Skeletal muscle tissue (tissue), 4 donors: ENCODE measurements around the gene CBFA2T3. TPM values are rescaled to one million over a fixed set of nuclear protein-coding genes. Genes with fewer than 3 reads are reported as not detected.

Experiments used
- H3K27ac ChIP-seq: one replicate; pipeline ENCODE4 v1.7.0; 2013; ENCODE audit warnings: mild to moderate bottlenecking, low read depth, low read length, inconsistent platforms
- H3K27me3 ChIP-seq, 3 donors: one replicate each; pipeline ENCODE4 v1.7.0; 2013; ENCODE audit warnings: low read length in 3 of 3; ENCODE audit not compliant: control insufficient read depth in 3 of 3, insufficient read depth in 3 of 3
- H3K36me3 ChIP-seq, 3 donors: one replicate each; pipeline ENCODE4 v1.7.0; 2013; ENCODE audit warnings: low read length in 3 of 3; ENCODE audit not compliant: control insufficient read depth in 3 of 3, insufficient read depth in 3 of 3
- H3K4me1 ChIP-seq, 3 donors: one replicate each; pipeline ENCODE4 v1.7.0; 2013; ENCODE audit warnings: low read length in 3 of 3, mild to moderate bottlenecking in 3 of 3; ENCODE audit not compliant: control insufficient read depth in 3 of 3, insufficient read depth in 3 of 3
- H3K4me3 ChIP-seq, 3 donors: one replicate each; pipeline ENCODE4 v1.7.0; 2013; ENCODE audit warnings: low read length in 3 of 3
- H3K9ac ChIP-seq, 3 donors: one replicate each; pipeline ENCODE4 v1.7.0; 2013; ENCODE audit warnings: low read length in 3 of 3, mild to moderate bottlenecking in 3 of 3, moderate library complexity in 2 of 3, low read depth in 1 of 3
- H3K9me3 ChIP-seq, 3 donors: one replicate each; pipeline ENCODE4 v1.7.0; 2013; ENCODE audit warnings: low read length in 3 of 3; ENCODE audit not compliant: control insufficient read depth in 3 of 3
- total RNA-seq: library from RNA; depleted of rRNA; stranded (reverse); fragments of >200 nt; gene quantifications from one replicate; pipeline ENCODE4 v1.2.3, GENCODE V29; 2014
- donor health status: Osteomylitis.

The CBFA2T3 gene
- total RNA-seq, 1 donor from 2014 or later, result 2.1 TPM

- Histone ChIP-seq H3K36me3 (no peaks in the 10 kb centered on the region), H3K27ac (no peak overlapping the region), H3K4me1 (peaks cover 18 to 20% (median 20%) of the 10 kb centered on the region in 3 donors), H3K27me3 (peaks cover 13 to 23% (median 22%) of the 10 kb centered on the region in 3 donors), H3K9ac (no peak overlapping the region), H3K4me3 (no peak overlapping the region), H3K9me3 (no peaks in the 10 kb centered on the region)
Observed at GRCh38 chr16:88932929-88933328, 44.1 kb downstream of the CBFA2T3 start.

GRCh38 chr16:88931936-88932335 lies 45.1 kb downstream of the CBFA2T3 start:
- Histone ChIP-seq H3K27me3 (peaks cover 4 to 13% (median 13%) of the 10 kb centered on the region in 3 donors), H3K9me3 (no peaks in the 10 kb centered on the region), H3K4me1 (peaks cover 8 to 11% (median 10%) of the 10 kb centered on the region in 3 donors), H3K4me3 (no peak overlapping the region), H3K9ac (no peak overlapping the region), H3K36me3 (no peaks in the 10 kb centered on the region), H3K27ac (no peak overlapping the region)

GRCh38 chr16:88931373-88931900 lies 45.6 kb downstream of the CBFA2T3 start:
- H3K27ac ChIP-seq, result no peak overlapping the region
- H3K36me3 ChIP-seq, result no peaks in the 10 kb centered on the region
- H3K27me3 ChIP-seq, result peaks cover 4 to 15% (median 13%) of the 10 kb centered on the region in 3 donors
- peaks cover 5 to 8% (median 6%) of the 10 kb centered on the region in 3 donors for H3K4me1 ChIP-seq
- no peak overlapping the region for H3K9ac ChIP-seq
- H3K4me3 ChIP-seq, result no peak overlapping the region
- no peaks in the 10 kb centered on the region for H3K9me3 ChIP-seq

- no peak overlapping the region for H3K4me3 ChIP-seq
- H3K27ac ChIP-seq, result no peak overlapping the region
- H3K9me3 ChIP-seq, result no peaks in the 10 kb centered on the region
- no peak overlapping the region for H3K9ac ChIP-seq
- H3K4me1 ChIP-seq, result peaks cover 0 to 3% (median under 1%) of the 10 kb centered on the region in 3 donors
- H3K36me3 ChIP-seq, result no peaks in the 10 kb centered on the region
- peaks cover 2 to 16% (median 10%) of the 10 kb centered on the region in 3 donors for H3K27me3 ChIP-seq
Observed at GRCh38 chr16:88930716-88931115, 46.3 kb downstream of the CBFA2T3 start.

- H3K27ac ChIP-seq, result no peak overlapping the region
- H3K9ac ChIP-seq, result no peak overlapping the region
- peaks cover 11 to 19% (median 11%) of the 10 kb centered on the region in 3 donors for H3K4me1 ChIP-seq
- H3K4me3 ChIP-seq, result no peak overlapping the region
- no peaks in the 10 kb centered on the region for H3K36me3 ChIP-seq
- no peaks in the 10 kb centered on the region for H3K9me3 ChIP-seq
- H3K27me3 ChIP-seq, result peaks cover 0 to 14% (median 2%) of the 10 kb centered on the region in 3 donors
Observed at GRCh38 chr16:88929091-88929445, 47.9 kb downstream of the CBFA2T3 start.

- no peaks in the 10 kb centered on the region for H3K36me3 ChIP-seq
- no peak overlapping the region for H3K27ac ChIP-seq
- peak overlapping the region in 1 of 3 donors; percentile 8 for H3K9ac ChIP-seq
- no peak overlapping the region for H3K4me3 ChIP-seq
- no peaks in the 10 kb centered on the region for H3K9me3 ChIP-seq
- peaks cover 0 to 14% (median 2%) of the 10 kb centered on the region in 3 donors for H3K27me3 ChIP-seq
- H3K4me1 ChIP-seq, result peaks cover 11 to 20% (median 12%) of the 10 kb centered on the region in 3 donors
Observed at GRCh38 chr16:88928405-88929090, 48.5 kb downstream of the CBFA2T3 start.

GRCh38 chr16:88927661-88928060 lies 49.3 kb downstream of the CBFA2T3 start:
- Histone ChIP-seq H3K9me3 (no peaks in the 10 kb centered on the region), H3K9ac (no peak overlapping the region), H3K4me1 (peaks cover 12 to 24% (median 21%) of the 10 kb centered on the region in 3 donors), H3K4me3 (no peak overlapping the region), H3K27ac (no peak overlapping the region), H3K36me3 (no peaks in the 10 kb centered on the region), H3K27me3 (peaks cover 0 to 14% (median 2%) of the 10 kb centered on the region in 3 donors)

GRCh38 chr16:88927010-88927409 lies 50.0 kb downstream of the CBFA2T3 start:
- peaks cover 18 to 30% (median 27%) of the 10 kb centered on the region in 3 donors for H3K4me1 ChIP-seq
- H3K27me3 ChIP-seq, result peaks cover 0 to 14% (median 2%) of the 10 kb centered on the region in 3 donors
- H3K36me3 ChIP-seq, result no peaks in the 10 kb centered on the region

GRCh38 chr16:88926374-88926990 lies 50.5 kb downstream of the CBFA2T3 start:
- Histone ChIP-seq H3K27ac (no peak overlapping the region), H3K4me1 (peaks cover 23 to 35% (median 33%) of the 10 kb centered on the region in 3 donors), H3K27me3 (peaks cover 0 to 14% (median 2%) of the 10 kb centered on the region in 3 donors), H3K9ac (no peak overlapping the region), H3K36me3 (no peaks in the 10 kb centered on the region), H3K4me3 (no peak overlapping the region), H3K9me3 (no peaks in the 10 kb centered on the region)

More at GRCh38 chr16:88927010-88927409, 50.0 kb downstream of the CBFA2T3 start:
- Histone ChIP-seq H3K4me3 (no peak overlapping the region), H3K27ac (no peak overlapping the region), H3K9ac (no peak overlapping the region), H3K9me3 (no peaks in the 10 kb centered on the region)

GRCh38 chr16:88925540-88925887 lies 51.5 kb downstream of the CBFA2T3 start:
- peak overlapping the region in 2 of 3 donors; percentile 33 to 51 for H3K9ac ChIP-seq
- peaks cover 29 to 42% (median 40%) of the 10 kb centered on the region in 3 donors for H3K4me1 ChIP-seq
- H3K4me3 ChIP-seq, result no peak overlapping the region
- peaks cover 0 to 14% (median 2%) of the 10 kb centered on the region in 3 donors for H3K27me3 ChIP-seq
- no peaks in the 10 kb centered on the region for H3K9me3 ChIP-seq
- no peak overlapping the region for H3K27ac ChIP-seq
- no peaks in the 10 kb centered on the region for H3K36me3 ChIP-seq
